ENCODE measurements around the gene SPAG9.

SPAG9 gene

DNA sequence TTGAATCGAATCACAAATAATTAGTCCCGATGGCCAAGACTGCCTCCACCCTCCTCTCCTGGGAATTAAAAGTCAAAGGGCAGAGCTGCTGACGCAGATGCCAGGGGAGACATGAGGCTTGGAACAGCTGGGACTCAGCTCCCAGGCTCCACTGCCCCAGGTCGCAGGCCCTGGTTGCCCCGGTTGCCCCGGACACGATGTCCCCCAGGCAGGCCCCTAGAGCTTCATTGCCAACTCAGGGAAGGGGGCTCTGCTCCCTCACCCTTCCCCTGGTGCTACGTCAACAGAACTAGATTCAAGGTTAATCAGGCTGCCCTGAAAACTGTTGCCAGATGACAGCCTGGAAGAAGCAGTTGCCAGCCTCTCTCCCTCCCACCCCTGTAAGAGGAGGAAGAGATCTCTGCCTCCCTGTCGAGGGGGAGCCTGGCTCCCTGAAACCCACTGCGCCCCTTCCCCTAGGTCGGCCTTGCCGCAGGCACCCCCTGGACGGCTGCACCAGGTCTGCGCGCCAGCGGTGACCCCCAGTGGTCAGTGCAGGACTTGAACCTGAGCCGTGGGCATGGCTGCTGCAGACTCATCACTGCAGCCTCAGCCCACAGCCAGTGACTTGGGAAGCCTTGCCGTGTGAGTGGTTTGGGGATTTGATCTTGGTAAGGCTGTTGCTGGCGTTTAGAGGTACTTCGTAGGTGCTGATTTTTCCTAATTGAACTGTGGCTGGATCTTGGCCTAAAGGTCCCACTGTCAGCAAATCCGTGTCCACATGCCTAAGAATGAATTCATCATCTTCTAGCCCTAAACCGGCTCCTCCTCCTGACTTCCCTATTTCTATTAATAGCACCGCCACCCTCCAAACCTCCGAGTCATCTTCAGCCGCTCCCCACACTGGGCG, 170.4 kb downstream of the SPAG9 start:
- no peak for DNase-seq (ENCODE audit: low read depth)
- TF ChIP-seq, protein P1, sequence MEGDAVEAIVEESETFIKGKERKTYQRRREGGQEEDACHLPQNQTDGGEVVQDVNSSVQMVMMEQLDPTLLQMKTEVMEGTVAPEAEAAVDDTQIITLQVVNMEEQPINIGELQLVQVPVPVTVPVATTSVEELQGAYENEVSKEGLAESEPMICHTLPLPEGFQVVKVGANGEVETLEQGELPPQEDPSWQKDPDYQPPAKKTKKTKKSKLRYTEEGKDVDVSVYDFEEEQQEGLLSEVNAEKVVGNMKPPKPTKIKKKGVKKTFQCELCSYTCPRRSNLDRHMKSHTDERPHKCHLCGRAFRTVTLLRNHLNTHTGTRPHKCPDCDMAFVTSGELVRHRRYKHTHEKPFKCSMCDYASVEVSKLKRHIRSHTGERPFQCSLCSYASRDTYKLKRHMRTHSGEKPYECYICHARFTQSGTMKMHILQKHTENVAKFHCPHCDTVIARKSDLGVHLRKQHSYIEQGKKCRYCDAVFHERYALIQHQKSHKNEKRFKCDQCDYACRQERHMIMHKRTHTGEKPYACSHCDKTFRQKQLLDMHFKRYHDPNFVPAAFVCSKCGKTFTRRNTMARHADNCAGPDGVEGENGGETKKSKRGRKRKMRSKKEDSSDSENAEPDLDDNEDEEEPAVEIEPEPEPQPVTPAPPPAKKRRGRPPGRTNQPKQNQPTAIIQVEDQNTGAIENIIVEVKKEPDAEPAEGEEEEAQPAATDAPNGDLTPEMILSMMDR (IDR thresholded peaks at IDR 0.05; ENCODE audit: low read depth, low read length, missing control alignments): peak; percentile 70
- no peak overlapping the region for H3K4me3 ChIP-seq (ENCODE audit: low read depth, low read length)

- DNase-seq (ENCODE audit: low read depth): no peak
- no peak overlapping the region for H3K4me3 ChIP-seq (ENCODE audit: low read depth, low read length)
- TF ChIP-seq, protein P1 (IDR thresholded peaks at IDR 0.05; ENCODE audit: low read depth, low read length, missing control alignments): no peak
Observed at GRCh38 chr17:50949128-50949988, 171.3 kb downstream of the SPAG9 start.

- no peak for DNase-seq (ENCODE audit: low read depth)
- TF ChIP-seq, protein P1 (IDR thresholded peaks at IDR 0.05; ENCODE audit: low read depth, low read length, missing control alignments): no peak
- no peak overlapping the region for H3K4me3 ChIP-seq (ENCODE audit: low read depth, low read length)
Observed at GRCh38 chr17:50948711-50949110, 172.0 kb downstream of the SPAG9 start.

DNA sequence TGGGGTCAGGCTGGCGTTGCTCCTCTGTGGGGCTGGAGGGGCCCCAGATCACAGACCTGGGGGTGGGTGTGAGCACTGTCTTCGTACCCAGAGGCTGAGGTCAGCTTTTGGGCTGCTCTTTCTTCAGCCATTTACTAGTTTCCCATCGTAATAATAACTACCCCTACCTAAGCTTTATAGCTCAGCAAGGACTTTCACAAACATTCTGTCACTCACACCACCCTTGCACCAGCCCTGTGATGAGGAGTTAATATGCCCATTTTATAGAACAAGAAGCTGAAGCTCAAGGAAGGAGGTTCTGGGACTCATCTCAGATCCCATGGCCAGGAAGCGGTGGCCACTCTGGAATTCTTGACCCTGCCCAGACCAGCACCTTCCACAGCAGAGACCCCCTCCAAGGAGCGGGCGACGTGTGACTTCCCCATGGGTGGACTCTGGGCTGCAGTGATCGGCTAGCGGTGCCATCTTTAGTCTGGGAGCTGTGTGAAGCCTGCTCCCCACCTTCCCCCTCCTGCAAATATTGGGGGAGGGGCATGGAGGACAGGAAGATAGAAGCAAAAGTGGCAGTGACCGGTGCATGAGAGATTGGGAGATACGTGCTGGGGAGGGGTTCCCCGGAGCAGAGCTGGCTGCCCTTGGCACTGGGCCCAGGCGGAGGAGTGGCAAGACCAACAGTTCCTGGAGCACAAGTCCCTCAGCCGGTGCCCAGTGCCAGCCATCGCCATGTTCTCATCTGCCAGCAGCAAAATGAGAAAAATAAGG, 172.7 kb downstream of the SPAG9 start:
- no peak for DNase-seq (ENCODE audit: low read depth)
- TF ChIP-seq, protein P1 (IDR thresholded peaks at IDR 0.05; ENCODE audit: low read depth, low read length, missing control alignments): no peak
- H3K4me3 ChIP-seq (ENCODE audit: low read depth, low read length): no peak overlapping the region

DNA sequence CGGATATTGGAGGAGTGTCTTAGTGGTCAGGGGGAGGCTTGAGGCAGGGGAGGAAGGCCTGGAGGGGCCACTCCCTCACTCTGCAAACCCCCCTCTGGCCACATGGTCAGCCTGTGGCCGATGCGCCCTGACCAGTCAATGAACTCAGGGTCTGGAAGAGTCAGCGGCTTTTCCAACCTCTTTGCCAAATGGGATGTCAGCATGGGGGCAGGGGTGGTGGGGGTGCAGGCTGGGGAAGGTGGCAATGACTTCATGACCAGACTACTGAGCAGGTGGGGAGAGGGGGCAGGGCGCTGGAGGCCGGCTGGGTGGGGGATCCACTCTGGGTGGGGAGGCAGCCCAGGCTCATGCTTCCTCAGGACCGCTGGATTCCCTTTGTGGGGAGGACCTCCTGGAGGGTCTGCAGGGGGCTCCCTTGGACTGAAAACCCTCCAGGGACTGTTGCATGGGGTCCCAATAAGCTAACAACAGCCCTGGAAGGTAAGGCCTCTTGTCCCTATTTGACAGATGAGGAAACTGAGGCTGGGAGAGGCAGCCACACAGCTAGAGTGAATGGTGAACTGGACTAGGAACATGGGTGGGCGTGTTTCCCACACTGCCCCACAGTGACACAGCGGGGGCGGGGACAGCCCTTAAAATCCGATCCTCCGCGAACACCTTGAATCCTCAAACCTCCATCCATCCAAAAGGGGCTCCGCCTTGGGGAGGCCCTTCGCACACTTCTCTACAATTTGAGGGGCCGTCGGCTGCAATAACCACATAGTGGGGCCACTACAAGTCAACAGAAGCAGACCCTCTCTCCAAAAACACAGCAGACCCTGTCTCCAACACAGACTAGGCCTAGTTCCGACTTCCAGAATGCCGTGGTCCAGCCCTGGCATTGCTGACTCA, 173.5 kb downstream of the SPAG9 start:
- no peak for DNase-seq (ENCODE audit: low read depth)
- TF ChIP-seq, protein P1 (IDR thresholded peaks at IDR 0.05; ENCODE audit: low read depth, low read length, missing control alignments): no peak
- no peak overlapping the region for H3K4me3 ChIP-seq (ENCODE audit: low read depth, low read length)

Data from GM12864 (cell line).